ENCODE measurements around the gene PIH1D2.
A peak's percentile ranks its signal among the peaks of the same experiment; 100 is the strongest.

Gene PIH1D2

GRCh38 chr11:112073941-112074811, at the start of gene PIH1D2, which contains the start of gene NKAPD1:
Gene PIH1D2, minus strand, starts transcription at chr11:112074017. Its CDS starts 843 bp downstream, at chr11:112073174.
Gene NKAPD1, plus strand, starts transcription at chr11:112074299. Its CDS starts 1,276 bp downstream, at chr11:112075575.
- Histone ChIP-seq H3K4me1 (ENCODE audit: control insufficient read depth, low read depth, low read length) (peaks cover 6% of the 10 kb centered on the region), H3K4me3 (ENCODE audit: low read length) (peak within 1 kb of the TSS; percentile 98), H3K27ac (ENCODE audit: low read length) (peak within 1 kb of the TSS; percentile 97), H3K36me3 (ENCODE audit: control insufficient read depth, low read depth, low read length) (peaks cover 3% of the 10 kb centered on the region), H3K9me3 (ENCODE audit: control insufficient read depth, low read depth, low read length) (no peaks in the 10 kb centered on the region), H3K9ac (ENCODE audit: low read length) (peak within 1 kb of the TSS; percentile 88), H3K27me3 (ENCODE audit: control insufficient read depth, insufficient read depth, low read length) (no peaks in the 10 kb centered on the region)

- no peaks in the 10 kb centered on the region for H3K36me3 ChIP-seq (ENCODE audit: control insufficient read depth, low read depth, low read length)
- H3K27ac ChIP-seq (ENCODE audit: low read length): no peak overlapping the region
- H3K9ac ChIP-seq (ENCODE audit: low read length): no peak overlapping the region
- H3K4me3 ChIP-seq (ENCODE audit: low read length): no peak overlapping the region
- H3K4me1 ChIP-seq (ENCODE audit: control insufficient read depth, low read depth, low read length): no peaks in the 10 kb centered on the region
- H3K27me3 ChIP-seq (ENCODE audit: control insufficient read depth, insufficient read depth, low read length): no peaks in the 10 kb centered on the region
- H3K9me3 ChIP-seq (ENCODE audit: control insufficient read depth, low read depth, low read length): no peaks in the 10 kb centered on the region
Measured at GRCh38 chr11:112123129-112123528, 49.3 kb upstream of the PIH1D2 start.

- no peak overlapping the region for H3K4me3 ChIP-seq (ENCODE audit: low read length)
- no peaks in the 10 kb centered on the region for H3K9me3 ChIP-seq (ENCODE audit: control insufficient read depth, low read depth, low read length)
- H3K9ac ChIP-seq (ENCODE audit: low read length): no peak overlapping the region
- no peaks in the 10 kb centered on the region for H3K36me3 ChIP-seq (ENCODE audit: control insufficient read depth, low read depth, low read length)
- no peak overlapping the region for H3K27ac ChIP-seq (ENCODE audit: low read length)
- H3K4me1 ChIP-seq (ENCODE audit: control insufficient read depth, low read depth, low read length): no peaks in the 10 kb centered on the region
- H3K27me3 ChIP-seq (ENCODE audit: control insufficient read depth, insufficient read depth, low read length): no peaks in the 10 kb centered on the region
Measured at GRCh38 chr11:112121981-112122615, 48.3 kb upstream of the PIH1D2 start.

GRCh38 chr11:112118176-112118575, 44.4 kb upstream of the PIH1D2 start:
- Histone ChIP-seq H3K4me1 (ENCODE audit: control insufficient read depth, low read depth, low read length) (no peaks in the 10 kb centered on the region), H3K9ac (ENCODE audit: low read length) (no peak overlapping the region), H3K27ac (ENCODE audit: low read length) (no peak overlapping the region), H3K4me3 (ENCODE audit: low read length) (no peak overlapping the region), H3K36me3 (ENCODE audit: control insufficient read depth, low read depth, low read length) (no peaks in the 10 kb centered on the region), H3K9me3 (ENCODE audit: control insufficient read depth, low read depth, low read length) (no peaks in the 10 kb centered on the region), H3K27me3 (ENCODE audit: control insufficient read depth, insufficient read depth, low read length) (no peaks in the 10 kb centered on the region)

- no peaks in the 10 kb centered on the region for H3K9me3 ChIP-seq (ENCODE audit: control insufficient read depth, low read depth, low read length)
- H3K4me1 ChIP-seq (ENCODE audit: control insufficient read depth, low read depth, low read length): no peaks in the 10 kb centered on the region
- no peak overlapping the region for H3K4me3 ChIP-seq (ENCODE audit: low read length)
- no peak overlapping the region for H3K27ac ChIP-seq (ENCODE audit: low read length)
- no peaks in the 10 kb centered on the region for H3K36me3 ChIP-seq (ENCODE audit: control insufficient read depth, low read depth, low read length)
- no peak overlapping the region for H3K9ac ChIP-seq (ENCODE audit: low read length)
- H3K27me3 ChIP-seq (ENCODE audit: control insufficient read depth, insufficient read depth, low read length): no peaks in the 10 kb centered on the region
Measured at GRCh38 chr11:112115386-112115785, 41.6 kb upstream of the PIH1D2 start.

GRCh38 chr11:112114460-112114859, 40.6 kb upstream of the PIH1D2 start:
- Histone ChIP-seq H3K36me3 (ENCODE audit: control insufficient read depth, low read depth, low read length) (no peaks in the 10 kb centered on the region), H3K4me3 (ENCODE audit: low read length) (no peak overlapping the region), H3K9me3 (ENCODE audit: control insufficient read depth, low read depth, low read length) (no peaks in the 10 kb centered on the region), H3K9ac (ENCODE audit: low read length) (no peak overlapping the region), H3K27ac (ENCODE audit: low read length) (no peak overlapping the region), H3K27me3 (ENCODE audit: control insufficient read depth, insufficient read depth, low read length) (no peaks in the 10 kb centered on the region), H3K4me1 (ENCODE audit: control insufficient read depth, low read depth, low read length) (no peaks in the 10 kb centered on the region)

- no peaks in the 10 kb centered on the region for H3K4me1 ChIP-seq (ENCODE audit: control insufficient read depth, low read depth, low read length)
- H3K9me3 ChIP-seq (ENCODE audit: control insufficient read depth, low read depth, low read length): no peaks in the 10 kb centered on the region
- H3K36me3 ChIP-seq (ENCODE audit: control insufficient read depth, low read depth, low read length): no peaks in the 10 kb centered on the region
- no peak overlapping the region for H3K4me3 ChIP-seq (ENCODE audit: low read length)
- H3K27ac ChIP-seq (ENCODE audit: low read length): no peak overlapping the region
- no peak overlapping the region for H3K9ac ChIP-seq (ENCODE audit: low read length)
- no peaks in the 10 kb centered on the region for H3K27me3 ChIP-seq (ENCODE audit: control insufficient read depth, insufficient read depth, low read length)
Measured at GRCh38 chr11:112113539-112114457, 40.0 kb upstream of the PIH1D2 start.

GRCh38 chr11:112106070-112106469, 32.3 kb upstream of the PIH1D2 start:
- Histone ChIP-seq H3K9me3 (ENCODE audit: control insufficient read depth, low read depth, low read length) (no peaks in the 10 kb centered on the region), H3K27me3 (ENCODE audit: control insufficient read depth, insufficient read depth, low read length) (no peaks in the 10 kb centered on the region), H3K9ac (ENCODE audit: low read length) (no peak overlapping the region), H3K4me3 (ENCODE audit: low read length) (no peak overlapping the region), H3K27ac (ENCODE audit: low read length) (no peak overlapping the region), H3K36me3 (ENCODE audit: control insufficient read depth, low read depth, low read length) (no peaks in the 10 kb centered on the region), H3K4me1 (ENCODE audit: control insufficient read depth, low read depth, low read length) (no peaks in the 10 kb centered on the region)

GRCh38 chr11:112103446-112103845, 29.6 kb upstream of the PIH1D2 start:
- Histone ChIP-seq H3K4me3 (ENCODE audit: low read length) (no peak overlapping the region), H3K9me3 (ENCODE audit: control insufficient read depth, low read depth, low read length) (no peaks in the 10 kb centered on the region), H3K9ac (ENCODE audit: low read length) (no peak overlapping the region), H3K4me1 (ENCODE audit: control insufficient read depth, low read depth, low read length) (no peaks in the 10 kb centered on the region), H3K27ac (ENCODE audit: low read length) (no peak overlapping the region), H3K27me3 (ENCODE audit: control insufficient read depth, insufficient read depth, low read length) (no peaks in the 10 kb centered on the region), H3K36me3 (ENCODE audit: control insufficient read depth, low read depth, low read length) (no peaks in the 10 kb centered on the region)

GRCh38 chr11:112100462-112100861, 26.6 kb upstream of the PIH1D2 start:
- peaks cover 8% of the 10 kb centered on the region for H3K36me3 ChIP-seq (ENCODE audit: control insufficient read depth, low read depth, low read length)
- no peak overlapping the region for H3K9ac ChIP-seq (ENCODE audit: low read length)
- no peak overlapping the region for H3K27ac ChIP-seq (ENCODE audit: low read length)
- no peak overlapping the region for H3K4me3 ChIP-seq (ENCODE audit: low read length)
- no peaks in the 10 kb centered on the region for H3K27me3 ChIP-seq (ENCODE audit: control insufficient read depth, insufficient read depth, low read length)
- H3K4me1 ChIP-seq (ENCODE audit: control insufficient read depth, low read depth, low read length): no peaks in the 10 kb centered on the region
- no peaks in the 10 kb centered on the region for H3K9me3 ChIP-seq (ENCODE audit: control insufficient read depth, low read depth, low read length)
